GM12892 (cell line): ENCODE measurements around the gene COQ8B.

Source experiments
- POLR2AphosphoS5 ChIP-seq: IDR thresholded peaks from 2 replicates; pipeline ENCODE4 v1.6.1; 2011; ENCODE audit warnings: low read depth, low read length, control low read depth
- TAF1 ChIP-seq: IDR thresholded peaks from 2 replicates; pipeline ENCODE4 v1.6.1; 2011; ENCODE audit warnings: low read depth, mild to moderate bottlenecking, control low read depth, low read length, borderline replicate concordance

DNA sequence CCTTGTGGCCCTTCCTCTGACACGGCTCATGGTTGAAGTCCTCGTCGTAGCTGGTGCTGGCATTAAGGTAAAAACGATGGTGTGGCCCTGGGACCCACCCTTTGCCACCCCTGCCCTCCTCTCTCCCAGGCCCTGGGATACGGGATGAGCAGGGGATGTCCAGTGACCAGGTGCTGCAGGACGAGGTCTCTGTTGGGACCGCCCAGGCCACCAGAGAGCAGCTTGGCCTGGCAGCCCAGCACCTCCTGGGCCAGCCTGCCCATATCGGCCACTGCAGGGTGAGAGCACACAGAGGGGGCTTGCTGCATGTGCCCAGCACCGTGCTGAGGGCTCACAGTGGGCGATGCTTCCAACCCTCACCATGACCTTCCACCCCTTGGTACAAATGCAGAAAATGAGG, 27.2 kb upstream of the COQ8B start:
- no peak for TF ChIP-seq POLR2AphosphoS5
- TF ChIP-seq TAF1, result no peak
